SK-N-MC (cell line): ENCODE data around the gene TNRC6C.

Experiments
- DNase-seq: peaks from one replicate; pipeline ENCODE4 v3.0.0-alpha.2; 2011; ENCODE audit warnings: low read depth, low spot score
- H3K27ac ChIP-seq: fragments of 200-600 bp; sonication (generic); 2 replicates; pipeline ENCODE4 v1.5.1; 2016; ENCODE audit warnings: mixed run types
- H3K36me3 ChIP-seq: fragments of 200-600 bp; sonication (generic); 2 replicates; pipeline ENCODE4 v1.6.1; 2017; ENCODE audit warnings: antibody characterized with exemption, low read length, mixed read lengths; ENCODE audit not compliant: insufficient read depth
- H3K4me3 ChIP-seq: fragments of 200-600 bp; sonication (generic); 2 replicates; pipeline ENCODE4 v1.5.1; 2016
- H3K9ac ChIP-seq: fragments of 200-600 bp; sonication (generic); 2 replicates; pipeline ENCODE4 v1.8.0; 2017; ENCODE audit warnings: mixed run types, mixed read lengths; ENCODE audit not compliant: insufficient read length
- H3K9me3 ChIP-seq: fragments of 200-600 bp; sonication (generic); 2 replicates; pipeline ENCODE4 v1.6.1; 2017; ENCODE audit warnings: low read depth, mild to moderate bottlenecking, antibody characterized with exemption, low read length, moderate library complexity, mixed read lengths
- EZH2 ChIP-seq: fragments of 200-600 bp; sonication (generic); IDR thresholded peaks from one replicate; pipeline ENCODE4 v1.6.1; 2017; ENCODE audit warnings: antibody characterized with exemption
- FOXP2 ChIP-seq: optimal IDR thresholded peaks from 2 replicates; pipeline ENCODE3; 2011; ENCODE audit warnings: mild to moderate bottlenecking, moderate library complexity; ENCODE audit not compliant: insufficient read depth; ENCODE audit errors: extremely low read length, control extremely low read depth
- POLR2AphosphoS5 ChIP-seq: IDR thresholded peaks from 2 replicates; pipeline ENCODE4 v1.6.1; 2012; ENCODE audit warnings: mild to moderate bottlenecking, low read depth, low read length, borderline replicate concordance

The TNRC6C gene

GRCh38 chr17:78140169-78141051 lies 181.9 kb downstream of the TNRC6C start:
- Histone ChIP-seq H3K27ac (peak overlapping the region; percentile 60; the same call in 1 of the 2 replicates), H3K4me3 (no peak overlapping the region; the same call in 1 of the 2 replicates), H3K36me3 (no peaks in the 10 kb centered on the region), H3K9ac (peak overlapping the region; percentile 38), H3K9me3 (no peaks in the 10 kb centered on the region)
- peak; percentile 13 for TF ChIP-seq FOXP2
- no peak for TF ChIP-seq EZH2
- DNase-seq, result peak; percentile 92

GRCh38 chr17:78141437-78142118 lies 183.1 kb downstream of the TNRC6C start:
- DNase-seq, result no peak
- Histone ChIP-seq H3K36me3 (no peaks in the 10 kb centered on the region), H3K9ac (no peak overlapping the region), H3K4me3 (no peak overlapping the region), H3K9me3 (no peaks in the 10 kb centered on the region), H3K27ac (no peak overlapping the region)
- TF ChIP-seq EZH2 (no peak), FOXP2 (no peak), POLR2AphosphoS5 (no peak)

GRCh38 chr17:78142119-78142861 lies 183.8 kb downstream of the TNRC6C start:
- H3K27ac ChIP-seq, result no peak overlapping the region
- no peak for DNase-seq
- no peak overlapping the region for H3K9ac ChIP-seq
- no peaks in the 10 kb centered on the region for H3K9me3 ChIP-seq
- no peaks in the 10 kb centered on the region for H3K36me3 ChIP-seq
- TF ChIP-seq EZH2 (no peak), FOXP2 (no peak), POLR2AphosphoS5 (no peak)
- no peak overlapping the region for H3K4me3 ChIP-seq

GRCh38 chr17:78143214-78144146 lies 185.0 kb downstream of the TNRC6C start:
- Histone ChIP-seq H3K9ac (no peak overlapping the region), H3K4me3 (no peak overlapping the region), H3K36me3 (no peaks in the 10 kb centered on the region), H3K9me3 (no peaks in the 10 kb centered on the region), H3K27ac (no peak overlapping the region)
- no peak for TF ChIP-seq POLR2AphosphoS5
- no peak for TF ChIP-seq FOXP2
- no peak for DNase-seq

GRCh38 chr17:78144147-78144719 lies 185.7 kb downstream of the TNRC6C start:
- H3K36me3 ChIP-seq, result no peaks in the 10 kb centered on the region
- no peak overlapping the region for H3K27ac ChIP-seq
- no peak overlapping the region for H3K4me3 ChIP-seq
- H3K9me3 ChIP-seq, result no peaks in the 10 kb centered on the region
- no peak for DNase-seq
- no peak overlapping the region for H3K9ac ChIP-seq
- TF ChIP-seq EZH2 (no peak), POLR2AphosphoS5 (no peak), FOXP2 (no peak)

GRCh38 chr17:78144736-78145641 lies 186.5 kb downstream of the TNRC6C start:
- Histone ChIP-seq H3K27ac (no peak overlapping the region), H3K9me3 (no peaks in the 10 kb centered on the region), H3K9ac (no peak overlapping the region), H3K36me3 (no peaks in the 10 kb centered on the region), H3K4me3 (no peak overlapping the region)
- TF ChIP-seq POLR2AphosphoS5 (no peak), FOXP2 (no peak), EZH2 (no peak)
- DNase-seq, result no peak

GRCh38 chr17:78146471-78146869 lies 188.0 kb downstream of the TNRC6C start:
- Histone ChIP-seq H3K36me3 (no peaks in the 10 kb centered on the region), H3K4me3 (no peak overlapping the region), H3K9ac (no peak overlapping the region), H3K9me3 (no peaks in the 10 kb centered on the region), H3K27ac (no peak overlapping the region)
- no peak for DNase-seq
- no peak for TF ChIP-seq FOXP2
- no peak for TF ChIP-seq POLR2AphosphoS5
- no peak for TF ChIP-seq EZH2
